Measurements from ENCODE around the gene CELF2. TPM values are rescaled to one million over a fixed set of nuclear protein-coding genes. Genes with fewer than 3 reads are reported as not detected.

Gene CELF2
- total RNA-seq, 4 donors from 2014 or later: 30.0 to 56.6 (median 43.3) TPM

DNA sequence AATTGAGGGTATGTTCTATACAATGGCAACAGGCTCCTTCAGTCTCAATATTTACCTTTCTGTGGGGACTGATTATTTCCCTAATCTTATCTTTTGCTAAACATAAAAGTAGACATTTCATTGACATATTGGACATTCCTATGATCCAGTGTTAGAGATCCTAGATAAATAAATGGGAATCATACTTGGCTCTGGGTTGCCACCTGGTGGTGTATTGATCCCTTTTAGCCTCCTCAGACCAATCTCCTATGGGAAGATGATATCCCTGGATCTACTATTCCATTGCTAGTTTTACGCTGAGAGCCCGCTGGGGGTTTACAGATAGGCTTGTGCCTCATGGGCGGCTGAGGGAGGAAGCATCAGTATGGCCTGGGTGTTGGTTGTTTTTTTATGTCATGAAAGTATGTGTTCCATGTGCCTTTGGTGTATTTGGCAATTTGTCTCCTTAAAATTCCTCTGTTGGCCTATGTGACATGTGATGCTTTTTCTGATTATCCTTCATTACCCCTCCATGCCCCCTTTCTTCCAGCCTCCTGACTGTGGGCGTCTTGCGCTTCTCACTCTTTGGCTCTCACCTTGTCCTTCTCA, 18.8 kb downstream of the CELF2 start:
- no peaks in the 10 kb centered on the region for H3K27me3 ChIP-seq
- no peak for TF ChIP-seq POLR2A (IDR thresholded peaks at IDR 0.05)
- TF ChIP-seq, protein P1, sequence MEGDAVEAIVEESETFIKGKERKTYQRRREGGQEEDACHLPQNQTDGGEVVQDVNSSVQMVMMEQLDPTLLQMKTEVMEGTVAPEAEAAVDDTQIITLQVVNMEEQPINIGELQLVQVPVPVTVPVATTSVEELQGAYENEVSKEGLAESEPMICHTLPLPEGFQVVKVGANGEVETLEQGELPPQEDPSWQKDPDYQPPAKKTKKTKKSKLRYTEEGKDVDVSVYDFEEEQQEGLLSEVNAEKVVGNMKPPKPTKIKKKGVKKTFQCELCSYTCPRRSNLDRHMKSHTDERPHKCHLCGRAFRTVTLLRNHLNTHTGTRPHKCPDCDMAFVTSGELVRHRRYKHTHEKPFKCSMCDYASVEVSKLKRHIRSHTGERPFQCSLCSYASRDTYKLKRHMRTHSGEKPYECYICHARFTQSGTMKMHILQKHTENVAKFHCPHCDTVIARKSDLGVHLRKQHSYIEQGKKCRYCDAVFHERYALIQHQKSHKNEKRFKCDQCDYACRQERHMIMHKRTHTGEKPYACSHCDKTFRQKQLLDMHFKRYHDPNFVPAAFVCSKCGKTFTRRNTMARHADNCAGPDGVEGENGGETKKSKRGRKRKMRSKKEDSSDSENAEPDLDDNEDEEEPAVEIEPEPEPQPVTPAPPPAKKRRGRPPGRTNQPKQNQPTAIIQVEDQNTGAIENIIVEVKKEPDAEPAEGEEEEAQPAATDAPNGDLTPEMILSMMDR (IDR thresholded peaks at IDR 0.05 in 4 of 5, conservative IDR thresholded peaks at IDR 0.05 in 1 of 5): peak; percentile 16 to 63 (median 53)
- H3K4me1 ChIP-seq: peaks cover 14 to 18% of the 10 kb centered on the region in 2 donors
- ATAC-seq (peak; percentile 46 to 60), DNase-seq (no peak)
- H3K27ac ChIP-seq: no peak overlapping the region
- H3K9me3 ChIP-seq: no peaks in the 10 kb centered on the region
- in situ Hi-C loops (cut with MboI; ENCODE audit: low sequenced_read_pairs in 4 of 4): no loop called here
- intact Hi-C loops (cut with DNase I; ENCODE audit: low total_unique reads): loop anchor here (5.0 kb wide), 2 partner anchors 124 to 144 kb away; no protein-coding TSS in a partner anchor
- H3K36me3 ChIP-seq: no peaks in the 10 kb centered on the region
- H3K4me3 ChIP-seq: no peak overlapping the region

DNA sequence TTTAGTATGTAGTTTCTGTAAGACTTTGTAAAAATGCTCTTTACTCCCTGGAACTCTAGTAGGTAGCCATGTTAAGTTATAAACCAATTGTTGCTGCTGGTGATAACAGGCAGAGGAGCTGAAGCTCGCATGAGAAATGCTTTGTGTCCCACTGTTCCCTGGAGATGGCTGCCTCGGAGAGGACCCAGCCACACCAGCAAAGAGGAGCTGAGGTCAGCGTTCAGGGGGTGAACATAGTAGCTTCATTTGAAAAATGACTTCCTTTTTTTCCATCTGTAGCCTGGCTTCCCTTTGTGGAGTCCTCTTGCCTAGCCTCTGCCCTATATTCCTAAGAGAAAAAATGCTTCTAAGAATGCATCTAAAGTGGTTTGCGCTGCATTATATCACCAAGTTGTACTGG, 20.3 kb downstream of the CELF2 start:
- no peak overlapping the region for H3K27ac ChIP-seq
- no peak for ATAC-seq
- H3K36me3 ChIP-seq: no peaks in the 10 kb centered on the region
- no peaks in the 10 kb centered on the region for H3K27me3 ChIP-seq
- no peak for TF ChIP-seq POLR2A (IDR thresholded peaks at IDR 0.05)
- DNase-seq: no peak
- H3K4me3 ChIP-seq: no peak overlapping the region
- intact Hi-C loops (cut with DNase I; ENCODE audit: low total_unique reads): loop anchor here (5.0 kb wide), 2 partner anchors 126 to 146 kb away; no protein-coding TSS in a partner anchor
- H3K4me1 ChIP-seq: peaks cover 14 to 18% of the 10 kb centered on the region in 2 donors
- in situ Hi-C loops (cut with MboI; ENCODE audit: low sequenced_read_pairs in 4 of 4): no loop called here
- no peaks in the 10 kb centered on the region for H3K9me3 ChIP-seq

DNA sequence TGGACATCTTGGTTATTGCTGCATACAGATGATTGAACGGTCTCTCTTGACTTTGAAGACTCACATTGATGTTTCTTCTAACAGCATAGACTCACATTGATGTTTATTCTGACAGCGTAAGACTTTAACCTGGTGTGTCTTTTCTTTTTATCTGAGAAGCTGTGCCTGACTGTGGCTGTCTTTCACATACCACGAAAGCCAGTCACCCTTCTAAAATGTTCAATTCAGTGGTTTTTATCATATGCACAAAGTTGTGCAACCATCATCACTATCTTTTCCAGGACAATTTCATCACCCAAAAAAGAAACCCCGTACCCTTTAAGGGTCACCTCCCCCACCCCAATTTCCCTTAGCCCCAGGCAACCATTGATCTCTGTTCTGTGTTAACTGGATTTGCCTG, 24.7 kb downstream of the CELF2 start:
- no peaks in the 10 kb centered on the region for H3K36me3 ChIP-seq
- no peaks in the 10 kb centered on the region for H3K27me3 ChIP-seq
- no peaks in the 10 kb centered on the region for H3K9me3 ChIP-seq
- no peak overlapping the region for H3K4me3 ChIP-seq
- H3K27ac ChIP-seq: no peak overlapping the region
- no peak for TF ChIP-seq POLR2A (IDR thresholded peaks at IDR 0.05)
- TF ChIP-seq, protein P1 (IDR thresholded peaks at IDR 0.05 in 4 of 5, conservative IDR thresholded peaks at IDR 0.05 in 1 of 5): no peak
- DNase-seq: no peak
- peaks cover 10 to 17% of the 10 kb centered on the region in 2 donors for H3K4me1 ChIP-seq
- ATAC-seq: no peak
- in situ Hi-C loops (cut with MboI; ENCODE audit: low sequenced_read_pairs in 4 of 4): no loop called here
- intact Hi-C loops (cut with DNase I; ENCODE audit: low total_unique reads): no loop called here

DNA sequence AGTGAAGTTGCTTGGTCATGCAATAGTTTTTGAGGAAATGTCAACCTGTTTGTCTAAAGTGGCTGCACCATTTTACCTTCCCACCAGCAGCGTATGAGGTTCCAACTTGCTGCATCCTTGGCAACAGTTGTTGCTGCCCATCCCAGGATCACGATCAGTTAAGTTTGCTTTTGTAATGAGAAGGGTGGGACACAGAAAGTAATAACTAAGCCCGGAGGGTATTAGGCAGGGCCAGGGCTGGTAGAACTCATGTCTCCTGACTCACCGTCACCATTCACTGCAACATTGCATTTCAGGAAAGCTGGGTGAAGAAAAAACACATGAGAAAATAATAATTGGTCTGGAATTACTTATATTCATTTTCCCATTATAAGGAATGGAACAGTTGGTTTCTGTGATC, 25.4 kb downstream of the CELF2 start:
- Histone ChIP-seq H3K4me1 (peaks cover 17 to 18% of the 10 kb centered on the region in 2 donors), H3K9me3 (no peaks in the 10 kb centered on the region), H3K27me3 (no peaks in the 10 kb centered on the region), H3K27ac (no peak overlapping the region), H3K36me3 (no peaks in the 10 kb centered on the region), H3K4me3 (no peak overlapping the region)
- TF ChIP-seq, protein P1 (IDR thresholded peaks at IDR 0.05 in 4 of 5, conservative IDR thresholded peaks at IDR 0.05 in 1 of 5): no peak
- no peak for TF ChIP-seq POLR2A (IDR thresholded peaks at IDR 0.05)
- intact Hi-C loops (cut with DNase I; ENCODE audit: low total_unique reads) (no loop called here), in situ Hi-C loops (cut with MboI; ENCODE audit: low sequenced_read_pairs in 4 of 4) (no loop called here)
- ATAC-seq (no peak), DNase-seq (no peak)

DNA sequence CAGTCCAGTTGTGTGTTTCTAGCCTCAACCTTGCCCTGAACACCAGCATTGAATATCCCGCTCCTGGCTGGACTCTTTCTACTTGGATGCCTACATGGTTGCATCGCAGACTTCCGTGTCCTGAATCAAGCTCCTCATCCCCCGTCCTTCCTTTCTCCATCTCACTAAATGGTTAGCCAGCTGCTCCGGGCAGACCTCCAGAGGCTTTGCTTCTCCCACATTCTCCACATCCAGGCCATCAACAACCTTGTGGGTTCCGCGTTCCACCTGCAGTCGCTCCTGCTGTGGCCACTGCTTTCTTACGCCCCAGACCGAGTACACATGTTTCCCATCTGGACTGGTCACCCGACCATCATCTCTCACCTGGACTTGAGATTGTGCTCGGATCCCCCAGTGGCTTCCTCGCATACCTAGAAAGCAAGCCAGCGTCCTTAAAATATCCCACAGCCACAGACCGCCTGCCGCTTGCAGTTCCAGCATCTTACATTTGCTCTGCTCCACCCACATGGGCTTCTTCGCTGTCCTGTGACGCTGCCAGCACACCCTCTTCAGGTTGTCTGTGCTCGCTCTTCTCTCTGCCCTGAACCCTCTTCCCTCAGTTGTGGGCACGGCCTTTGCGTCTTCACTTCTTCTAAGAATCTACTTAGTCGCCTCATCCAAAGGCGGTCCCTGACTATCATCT, 25.9 kb downstream of the CELF2 start:
- in situ Hi-C loops (cut with MboI; ENCODE audit: low sequenced_read_pairs in 4 of 4): no loop called here
- Histone ChIP-seq H3K4me1 (peaks cover 20 to 23% of the 10 kb centered on the region in 2 donors), H3K27ac (no peak overlapping the region), H3K9me3 (no peaks in the 10 kb centered on the region), H3K27me3 (no peaks in the 10 kb centered on the region), H3K4me3 (no peak overlapping the region), H3K36me3 (no peaks in the 10 kb centered on the region)
- no peak for DNase-seq
- intact Hi-C loops (cut with DNase I; ENCODE audit: low total_unique reads): no loop called here
- TF ChIP-seq POLR2A (IDR thresholded peaks at IDR 0.05): no peak
- TF ChIP-seq, protein P1 (IDR thresholded peaks at IDR 0.05 in 4 of 5, conservative IDR thresholded peaks at IDR 0.05 in 1 of 5): no peak
- ATAC-seq: no peak
